H7 (cell line): ENCODE data around the gene MARS1. TPM values are rescaled to one million over a fixed set of nuclear protein-coding genes. Genes with fewer than 3 reads are reported as not detected.

ENCODE experiments used
- DNase-seq: peaks from one replicate; pipeline ENCODE4 v3.0.0; 2012
- H3K27me3 ChIP-seq: 2 replicates; pipeline ENCODE4 v1.6.0; 2011; ENCODE audit warnings: mild to moderate bottlenecking, low read length; ENCODE audit not compliant: control insufficient read depth, insufficient read depth
- H3K36me3 ChIP-seq: replicated peaks from 2 replicates; pipeline ENCODE4 v1.5.1; 2011; ENCODE audit warnings: low read length; ENCODE audit not compliant: control insufficient read depth, insufficient read depth
- H3K4me3 ChIP-seq: 2 replicates; pipeline ENCODE4 v1.5.1; 2011; ENCODE audit warnings: low read depth, mild to moderate bottlenecking, control low read depth, low read length, moderate library complexity; ENCODE audit not compliant: insufficient read depth
- total RNA-seq: library from RNA; depleted of rRNA; stranded (reverse); fragments of >200 nt; shearing (Covaris generic); gene quantifications from 2 replicates; pipeline ENCODE4 v1.2.3, GENCODE V29; 2014

The MARS1 gene
- total RNA-seq, 1 experiment from 2014 or later, result 297 TPM

DNA sequence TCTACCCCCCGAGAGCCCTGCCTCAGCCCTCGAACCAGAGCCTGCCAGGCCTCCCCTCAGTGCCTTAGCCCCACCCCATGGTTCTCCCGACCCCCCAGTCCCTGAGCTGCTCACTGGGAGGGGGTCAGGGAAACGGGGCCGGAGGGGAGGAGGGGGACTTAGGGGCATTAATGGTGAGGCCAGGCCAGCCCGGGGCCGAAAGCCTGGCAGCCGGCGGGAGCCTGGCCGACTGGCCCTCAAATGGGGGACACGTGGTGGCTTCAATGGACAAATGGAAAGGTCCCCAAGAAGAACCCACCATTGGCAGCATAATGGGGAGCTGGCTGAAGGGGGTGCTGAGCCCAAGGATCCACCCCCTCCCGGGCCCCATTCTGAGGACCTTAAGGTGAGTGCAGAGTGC, 40.3 kb downstream of the MARS1 start:
- H3K4me3 ChIP-seq, result no peak overlapping the region
- peak; percentile 49 for DNase-seq
- peaks cover 37% of the 10 kb centered on the region for H3K36me3 ChIP-seq
- no peaks in the 10 kb centered on the region for H3K27me3 ChIP-seq

- Histone ChIP-seq H3K4me3 (no peak overlapping the region), H3K27me3 (no peaks in the 10 kb centered on the region), H3K36me3 (peaks cover 41% of the 10 kb centered on the region)
- peak; percentile 36 for DNase-seq
Measured at GRCh38 chr12:57528831-57529555, 41.1 kb downstream of the MARS1 start.

- DNase-seq, result no peak
- Histone ChIP-seq H3K36me3 (peaks cover 41% of the 10 kb centered on the region), H3K27me3 (no peaks in the 10 kb centered on the region), H3K4me3 (no peak overlapping the region)
Measured at GRCh38 chr12:57529831-57530230, 42.0 kb downstream of the MARS1 start.

DNA sequence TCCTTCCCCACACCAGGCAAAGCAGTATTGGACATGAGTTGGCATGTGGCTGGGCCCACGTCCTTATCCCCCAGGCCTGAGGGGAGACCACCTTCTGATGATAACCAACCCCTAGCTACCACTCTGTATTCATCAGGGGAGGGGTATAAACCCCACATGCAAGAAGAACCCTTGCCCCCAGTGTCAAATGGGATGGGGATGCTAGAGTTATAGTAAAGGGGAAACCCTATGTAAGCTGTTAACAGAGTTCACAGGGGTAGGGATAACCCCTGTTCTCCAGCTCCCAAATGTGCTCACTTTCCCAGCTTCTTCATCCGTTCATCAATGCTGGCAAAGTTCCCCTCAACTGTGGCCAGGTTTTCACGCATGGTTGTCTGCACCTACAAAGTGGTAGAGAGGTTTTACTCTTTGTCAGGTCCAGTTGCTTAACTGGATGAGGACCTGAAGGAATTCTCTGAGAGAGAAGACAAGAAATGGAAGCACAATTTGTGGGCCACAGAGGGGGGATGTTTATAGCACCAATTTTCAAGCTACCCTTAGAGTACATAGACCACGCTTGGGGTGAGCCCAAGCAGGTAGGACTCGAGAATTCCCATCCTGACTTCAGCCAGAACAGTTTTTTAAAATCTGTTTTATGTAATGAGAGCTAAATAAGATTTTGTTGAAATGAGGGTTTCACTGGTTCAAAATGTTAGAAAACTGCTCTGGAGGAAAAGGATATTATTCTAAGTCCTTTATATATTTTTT, 42.7 kb downstream of the MARS1 start:
- no peak overlapping the region for H3K4me3 ChIP-seq
- H3K27me3 ChIP-seq, result no peaks in the 10 kb centered on the region
- peaks cover 46% of the 10 kb centered on the region for H3K36me3 ChIP-seq
- DNase-seq, result no peak

- Histone ChIP-seq H3K27me3 (no peaks in the 10 kb centered on the region), H3K4me3 (no peak overlapping the region), H3K36me3 (peaks cover 45% of the 10 kb centered on the region)
- no peak for DNase-seq
Measured at GRCh38 chr12:57531836-57532235, 44.0 kb downstream of the MARS1 start.

DNA sequence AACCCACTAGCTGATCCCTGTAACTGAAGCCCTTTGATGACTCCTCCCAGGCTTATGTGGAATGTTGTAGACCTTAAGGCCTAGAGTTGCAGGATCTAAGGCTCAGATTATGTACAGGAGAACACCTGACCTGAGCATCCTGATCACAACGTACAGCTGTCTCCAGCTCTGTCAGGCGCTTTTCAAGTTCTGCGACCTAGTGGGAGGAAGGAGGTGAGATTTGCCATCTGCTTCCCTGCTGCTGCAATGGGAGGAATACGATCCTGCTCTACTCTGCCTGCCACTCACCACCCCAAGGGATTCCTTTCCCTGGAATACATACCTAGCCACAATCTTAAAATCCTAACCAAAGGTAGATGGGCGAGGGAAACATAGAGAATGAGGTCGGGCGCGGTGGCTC, 45.2 kb downstream of the MARS1 start:
- no peaks in the 10 kb centered on the region for H3K27me3 ChIP-seq
- DNase-seq, result no peak
- H3K4me3 ChIP-seq, result no peak overlapping the region
- peaks cover 45% of the 10 kb centered on the region for H3K36me3 ChIP-seq

GRCh38 chr12:57534250-57534649, 46.4 kb downstream of the MARS1 start:
- Histone ChIP-seq H3K36me3 (peaks cover 45% of the 10 kb centered on the region), H3K27me3 (no peaks in the 10 kb centered on the region), H3K4me3 (no peak overlapping the region)
- DNase-seq, result no peak

DNA sequence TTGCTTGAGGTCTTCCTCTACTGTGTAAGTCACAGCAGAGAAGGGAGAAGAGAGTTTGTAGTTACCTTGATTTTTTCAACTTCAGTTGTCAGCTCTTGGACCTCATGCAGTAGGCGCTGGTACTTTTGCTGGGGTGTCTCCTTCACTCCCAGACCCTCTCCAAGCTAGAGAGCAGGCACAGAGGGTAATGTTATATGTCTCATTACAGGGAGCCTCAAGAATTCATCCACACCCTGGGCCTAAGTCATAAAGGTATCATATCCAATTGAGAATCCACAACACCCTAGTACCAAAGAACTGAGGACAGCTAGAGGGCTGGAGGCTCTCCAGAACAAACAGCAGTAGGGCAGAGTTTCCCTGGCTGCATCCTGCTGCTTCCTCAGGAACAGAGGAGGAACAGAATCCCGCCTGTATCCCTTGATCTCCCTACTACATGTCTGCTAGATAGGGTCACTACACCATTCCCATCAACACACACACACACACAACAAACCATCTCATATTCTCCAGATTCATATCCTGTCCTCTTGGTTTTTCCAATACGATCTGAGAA, 47.2 kb downstream of the MARS1 start:
- no peaks in the 10 kb centered on the region for H3K27me3 ChIP-seq
- DNase-seq, result no peak
- H3K4me3 ChIP-seq, result no peak overlapping the region
- peaks cover 40% of the 10 kb centered on the region for H3K36me3 ChIP-seq

GRCh38 chr12:57535764-57536596, 48.1 kb downstream of the MARS1 start:
- Histone ChIP-seq H3K4me3 (no peak overlapping the region), H3K27me3 (no peaks in the 10 kb centered on the region), H3K36me3 (peaks cover 34% of the 10 kb centered on the region)
- peak; percentile 49 for DNase-seq

GRCh38 chr12:57536597-57536942, 48.7 kb downstream of the MARS1 start:
- Histone ChIP-seq H3K27me3 (no peaks in the 10 kb centered on the region), H3K36me3 (peaks cover 32% of the 10 kb centered on the region), H3K4me3 (no peak overlapping the region)
- DNase-seq, result no peak

- no peak for DNase-seq
- no peak overlapping the region for H3K4me3 ChIP-seq
- H3K27me3 ChIP-seq, result no peaks in the 10 kb centered on the region
- peaks cover 10% of the 10 kb centered on the region for H3K36me3 ChIP-seq
Measured at GRCh38 chr12:57539134-57539768, 51.4 kb downstream of the MARS1 start.

GRCh38 chr12:57541001-57541400, 53.1 kb downstream of the MARS1 start:
- no peak for DNase-seq
- Histone ChIP-seq H3K36me3 (peaks cover 3% of the 10 kb centered on the region), H3K27me3 (no peaks in the 10 kb centered on the region), H3K4me3 (no peak overlapping the region)

GRCh38 chr12:57541717-57542116, 53.8 kb downstream of the MARS1 start:
- Histone ChIP-seq H3K4me3 (no peak overlapping the region), H3K36me3 (peaks cover 3% of the 10 kb centered on the region), H3K27me3 (no peaks in the 10 kb centered on the region)
- DNase-seq, result no peak

DNA sequence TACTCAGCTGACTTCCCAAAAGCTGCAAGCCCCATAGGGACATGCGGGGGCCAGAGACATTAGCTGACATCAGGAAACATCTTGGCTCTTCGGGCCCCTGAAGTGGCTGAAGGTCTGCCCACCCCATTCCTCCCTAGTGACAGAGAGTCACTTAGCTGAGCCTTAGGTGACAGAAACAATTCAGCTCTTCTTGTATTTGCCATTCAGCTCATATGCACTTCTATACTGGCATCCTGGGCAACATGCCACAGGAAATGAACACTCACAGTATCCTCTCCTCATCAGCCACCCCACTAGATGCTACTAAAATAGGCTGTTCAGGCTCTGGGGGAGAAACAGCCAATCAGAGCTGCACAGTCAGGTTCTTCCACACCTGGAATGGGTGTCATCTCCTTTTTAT, 55.7 kb downstream of the MARS1 start:
- Histone ChIP-seq H3K36me3 (peaks cover 1% of the 10 kb centered on the region), H3K27me3 (peaks cover 6% of the 10 kb centered on the region; the same call in 1 of the 2 replicates), H3K4me3 (no peak overlapping the region)
- no peak for DNase-seq
